ACHN (cell line): ENCODE results near the gene NAPB.
"Not testable (repeated sequence)": the region's sequence is repeated elsewhere in the genome, so short reads cannot be mapped to it uniquely, and the experiment has no call there.

Experiments
- DNase-seq: peaks from one replicate; pipeline ENCODE4 v3.0.0-alpha.2; 2015
- in situ Hi-C: cut with HindIII; loops from 2 replicates; pipeline ENCODE4 v1.10.0; 2017; ENCODE audit warnings: low sequenced_read_pairs, low pct_ligation_motif_present, low pct_unique_long_range_greater_than_20kb

NAPB gene

GRCh38 chr20:23420943-23421931 is at the start of gene NAPB:
TSS of gene NAPB (minus strand) at chr20:23421488. CDS start at chr20:23421402, 86 bp downstream.
- peak; percentile 89 for DNase-seq
- in situ Hi-C loops: no loop called here

DNA sequence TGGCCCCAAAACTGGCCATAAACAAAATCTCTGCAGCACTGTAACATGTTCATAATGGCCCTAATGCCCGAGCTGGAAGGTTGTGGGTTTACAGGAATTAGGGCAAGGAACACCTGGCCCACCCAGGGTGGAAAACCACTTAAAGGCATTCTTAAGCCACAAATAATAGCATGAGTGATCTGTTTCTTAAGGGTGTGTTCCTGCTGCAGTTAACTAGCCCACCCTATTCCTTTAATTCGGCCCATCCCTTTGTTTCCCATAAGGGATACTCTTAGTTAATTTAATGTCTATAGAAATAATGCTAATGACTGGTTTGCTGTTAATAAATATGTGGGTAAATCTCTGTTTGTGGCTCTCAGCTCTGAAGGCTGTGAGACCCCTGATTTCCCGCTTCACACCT is 45.7 kb upstream of the NAPB start:
- in situ Hi-C loops, DNase-seq: not testable (repeated sequence)

GRCh38 chr20:23461180-23461579 is 39.9 kb upstream of the NAPB start:
- DNase-seq: no peak
- in situ Hi-C loops: no loop called here

DNA sequence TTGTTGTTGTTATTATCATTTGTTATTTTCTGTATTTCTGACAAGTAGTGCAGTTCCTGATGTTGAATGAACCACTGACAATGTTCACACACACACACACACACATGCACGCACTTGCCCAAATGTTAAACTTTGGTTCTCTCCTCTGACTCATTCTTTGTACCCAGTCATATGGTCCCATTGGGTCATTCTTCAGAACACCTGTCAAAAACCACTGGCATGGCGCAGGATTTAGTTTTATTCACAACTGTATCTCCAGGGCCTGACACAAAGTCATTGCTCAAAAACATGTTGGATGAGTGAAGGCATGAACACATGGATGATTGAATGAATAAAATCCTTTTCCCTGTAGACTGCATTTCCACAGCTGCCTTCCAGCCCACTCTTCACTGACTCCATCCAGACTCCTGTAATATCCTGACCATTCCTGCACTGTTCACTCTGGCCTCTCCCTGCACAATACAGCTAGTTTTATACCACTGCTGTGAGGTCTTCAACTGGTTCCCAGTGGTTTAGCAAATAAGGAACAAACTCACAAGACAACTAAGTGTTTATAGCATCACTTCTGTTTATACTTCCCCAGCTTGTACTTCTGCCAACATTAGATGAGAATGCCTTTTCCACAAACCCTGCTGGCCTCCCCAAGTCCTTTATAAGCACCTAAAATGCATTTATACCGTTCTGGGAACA is 38.3 kb upstream of the NAPB start:
- in situ Hi-C loops: no loop called here
- DNase-seq: no peak

GRCh38 chr20:23456873-23457272 is 35.6 kb upstream of the NAPB start:
- in situ Hi-C loops: no loop called here
- DNase-seq: no peak

GRCh38 chr20:23456409-23456808 is 35.1 kb upstream of the NAPB start:
- no peak for DNase-seq
- in situ Hi-C loops: no loop called here

GRCh38 chr20:23455639-23456038 is 34.4 kb upstream of the NAPB start:
- in situ Hi-C loops: no loop called here
- DNase-seq: no peak

DNA sequence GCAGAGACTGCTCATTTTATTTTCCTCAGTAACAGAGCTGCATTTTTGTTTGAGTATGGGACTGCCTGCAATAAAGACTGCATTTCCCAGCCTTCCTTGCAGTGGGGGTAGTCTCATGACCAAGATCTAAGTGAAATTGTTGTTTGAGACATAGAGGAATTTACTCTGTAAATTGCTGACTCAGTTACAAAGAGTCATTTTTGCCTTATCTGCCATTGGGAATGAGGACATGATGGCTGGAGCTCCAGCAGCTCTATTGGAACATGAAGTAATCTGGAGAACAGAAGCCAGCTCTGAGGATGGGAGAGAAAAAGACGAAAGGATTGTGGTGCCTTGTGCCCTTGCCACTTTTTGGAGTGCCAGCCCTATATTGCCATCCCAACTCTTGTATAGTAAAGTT is 33.5 kb upstream of the NAPB start:
- DNase-seq: no peak
- in situ Hi-C loops: no loop called here

- DNase-seq: no peak
- in situ Hi-C loops: no loop called here
Measured at GRCh38 chr20:23453549-23454543, 32.6 kb upstream of the NAPB start.

DNA sequence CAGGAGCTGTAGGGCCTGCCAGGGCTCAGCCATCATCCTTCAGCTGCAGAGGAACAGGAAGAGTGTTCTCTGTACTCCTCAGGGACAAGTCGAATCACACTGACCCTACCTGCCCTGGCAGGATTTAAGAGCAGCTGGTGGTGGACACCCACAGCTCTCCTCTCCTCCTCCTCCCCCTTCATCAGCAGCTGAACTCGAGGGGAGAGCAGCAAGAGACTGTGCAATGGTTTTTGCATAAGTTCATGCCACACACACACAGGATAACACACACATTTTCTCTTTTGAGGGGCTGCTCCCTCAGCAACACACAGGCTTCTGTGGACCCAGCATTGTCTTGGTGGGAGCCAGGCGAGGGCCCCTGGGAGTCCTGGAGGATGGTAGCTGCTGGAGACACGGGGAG is 31.5 kb upstream of the NAPB start, which contains the start of gene CST11:
TSS of gene CST11 (minus strand) at position 101 of the 400 bp plus-strand sequence. CDS start at position 36, 65 bp downstream.
- in situ Hi-C loops: no loop called here
- no peak for DNase-seq

GRCh38 chr20:23451956-23452487 is 30.7 kb upstream of the NAPB start:
- in situ Hi-C loops: no loop called here
- DNase-seq: no peak

DNA sequence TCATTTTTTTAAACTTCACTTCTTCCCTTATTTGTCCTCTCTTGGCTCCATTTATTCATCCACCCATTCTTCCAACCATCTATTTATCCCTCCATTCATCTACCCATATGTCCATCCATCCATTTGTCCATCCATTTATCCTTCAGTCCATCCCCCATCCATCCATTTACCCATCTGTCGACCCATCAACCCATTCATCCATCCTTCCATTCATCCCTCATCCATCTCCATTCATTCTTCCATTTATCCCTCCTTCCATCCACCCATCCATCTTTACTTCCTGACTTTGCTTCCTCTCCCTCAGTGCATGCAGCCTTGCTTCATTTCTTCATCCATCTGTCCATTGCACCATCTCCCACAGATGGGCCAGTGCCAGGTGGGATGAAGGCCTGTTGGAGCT is 29.6 kb upstream of the NAPB start:
- no peak for DNase-seq
- in situ Hi-C loops: no loop called here

DNA sequence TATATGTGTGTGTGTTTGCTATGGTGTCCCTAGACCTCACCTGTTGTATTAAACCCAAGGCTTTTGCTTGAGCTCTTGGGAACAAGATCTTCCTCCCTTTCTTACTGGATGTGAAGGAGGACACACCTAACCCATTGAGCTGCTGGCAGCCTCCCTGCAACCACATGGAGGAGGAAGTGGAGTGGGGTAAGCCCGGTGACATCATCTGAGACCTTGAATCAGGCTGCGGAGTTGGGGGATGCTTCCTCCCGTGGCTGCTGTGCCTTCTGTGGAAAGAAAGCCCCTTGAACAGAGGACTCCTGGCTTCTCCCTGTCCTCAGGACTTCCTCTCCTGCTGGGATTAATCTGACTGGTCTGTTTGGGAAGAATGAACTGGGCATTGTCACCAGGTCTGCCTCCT is 28.1 kb upstream of the NAPB start:
- in situ Hi-C loops: no loop called here

DNA sequence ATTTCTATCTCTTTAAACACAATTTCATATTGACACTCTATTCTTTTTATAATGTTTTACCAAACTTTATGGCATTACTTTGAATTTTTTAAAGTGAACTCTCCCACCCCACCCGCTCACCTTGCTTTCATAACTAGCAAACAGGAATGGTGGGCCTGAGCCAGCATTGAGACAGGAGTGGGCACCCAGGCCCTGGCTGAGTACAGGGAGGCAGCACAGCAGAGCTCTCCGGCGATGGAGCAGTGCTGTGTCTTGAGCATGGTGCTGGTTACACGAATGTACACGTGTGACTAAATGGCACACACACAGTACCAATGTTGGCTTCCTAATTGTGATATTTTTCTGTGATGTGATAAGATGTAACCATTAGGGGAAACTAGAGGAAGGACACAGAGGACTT is 26.9 kb upstream of the NAPB start:
- DNase-seq: no peak
- in situ Hi-C loops: no loop called here

More for the DNA sequence above, 28.1 kb upstream of the NAPB start:
- no peak for DNase-seq

DNA sequence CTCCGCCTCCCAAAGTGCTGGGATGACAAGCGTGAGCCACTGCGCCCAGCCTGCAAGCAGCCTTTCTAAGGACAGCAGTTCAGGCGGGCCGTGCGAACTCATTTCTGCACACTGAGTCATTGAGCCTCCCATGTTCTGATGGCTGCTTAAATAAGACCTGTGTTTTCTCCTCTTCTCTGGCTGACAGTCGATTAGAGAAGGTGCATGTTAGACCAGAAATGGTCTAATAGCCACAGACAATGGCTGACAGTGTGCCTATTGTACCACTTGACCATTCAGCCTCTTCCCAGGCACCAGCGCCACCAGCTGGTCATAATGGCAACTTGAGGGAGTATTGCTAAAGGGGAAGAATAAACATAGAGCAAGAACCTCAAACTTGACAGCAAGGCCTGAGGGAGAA is 25.2 kb upstream of the NAPB start:
- peak; percentile 37 for DNase-seq
- in situ Hi-C loops: no loop called here

DNA sequence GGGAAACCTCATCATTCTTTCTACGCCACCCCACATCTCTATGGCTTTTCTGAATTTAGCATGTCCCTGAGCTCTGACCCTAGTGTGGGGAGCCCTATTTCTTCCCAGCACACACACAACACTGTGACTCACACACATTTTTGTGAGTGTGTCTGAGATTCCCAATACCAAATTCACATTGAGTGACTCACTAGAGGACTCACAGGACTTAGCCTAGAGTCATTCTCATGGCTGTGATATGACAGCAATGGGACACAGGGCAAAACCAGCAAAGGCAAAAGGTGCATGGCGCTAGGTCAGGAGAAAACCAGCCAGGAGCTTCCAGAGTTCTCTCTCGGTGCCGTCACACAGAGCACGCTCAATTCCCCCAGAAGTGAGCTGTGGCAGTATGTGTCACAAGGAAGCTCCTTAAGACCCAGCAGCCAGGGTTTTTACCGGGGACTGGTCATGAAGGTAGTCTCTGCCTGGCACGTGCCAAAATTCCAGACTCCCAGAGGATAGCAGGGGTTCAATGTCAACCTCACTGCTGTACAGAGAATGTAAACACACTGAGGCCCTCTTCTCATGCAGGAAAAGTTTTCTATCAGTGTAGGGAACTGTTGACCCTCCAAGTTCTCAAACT is 24.4 kb upstream of the NAPB start:
- DNase-seq: peak; percentile 40
- in situ Hi-C loops: no loop called here

- in situ Hi-C loops: no loop called here
- no peak for DNase-seq
Measured at GRCh38 chr20:23444859-23445258, 23.6 kb upstream of the NAPB start.

GRCh38 chr20:23442436-23442835 is 21.1 kb upstream of the NAPB start:
- in situ Hi-C loops: no loop called here
- DNase-seq: no peak
